HG03159 (cell line): Measurements from ENCODE around the gene SMYD4.
"Not testable (repeated sequence)": the region's sequence is repeated elsewhere in the genome, so short reads cannot be mapped to it uniquely, and the experiment has no call there.

Source experiments
- ATAC-seq: cut with Tn5 transposase; IDR thresholded peaks from one replicate; pipeline ENCODE4 v1.9.1; 2021; ENCODE audit warnings: mild to moderate bottlenecking, moderate library complexity; ENCODE audit not compliant: unreplicated experiment

The SMYD4 gene

GRCh38 chr17:1829592-1830257 is at the start of gene SMYD4, which contains the start of gene RPA1:
SMYD4 (minus strand) TSS chr17:1829902; CDS start chr17:1827994, 1,908 bp downstream.
RPA1 (plus strand) TSS chr17:1830005; CDS start chr17:1830094, 89 bp downstream.
- ATAC-seq, result peak; percentile 81

GRCh38 chr17:1878419-1879121 is 48.9 kb upstream of the SMYD4 start:
- ATAC-seq, result no peak

GRCh38 chr17:1875597-1875996 is 45.9 kb upstream of the SMYD4 start:
- ATAC-seq, result no peak

- ATAC-seq, result no peak
Measured at GRCh38 chr17:1873418-1873817, 43.7 kb upstream of the SMYD4 start.

- no peak for ATAC-seq
Measured at GRCh38 chr17:1872976-1873375, 43.3 kb upstream of the SMYD4 start.

- ATAC-seq, result no peak
Measured at GRCh38 chr17:1872254-1872653, 42.6 kb upstream of the SMYD4 start.

- ATAC-seq, result no peak
Measured at GRCh38 chr17:1871756-1872155, 42.1 kb upstream of the SMYD4 start.

GRCh38 chr17:1870592-1870991 is 40.9 kb upstream of the SMYD4 start:
- no peak for ATAC-seq

GRCh38 chr17:1868090-1868489 is 38.4 kb upstream of the SMYD4 start:
- ATAC-seq, result no peak

GRCh38 chr17:1867307-1867706 is 37.6 kb upstream of the SMYD4 start:
- no peak for ATAC-seq

GRCh38 chr17:1865252-1866037 is 35.7 kb upstream of the SMYD4 start:
- no peak for ATAC-seq

GRCh38 chr17:1861391-1862010 is 31.8 kb upstream of the SMYD4 start:
- no peak for ATAC-seq

- ATAC-seq, result no peak
Measured at GRCh38 chr17:1860978-1861377, 31.3 kb upstream of the SMYD4 start.

- ATAC-seq, result not testable (repeated sequence)
Measured at GRCh38 chr17:1856462-1856861, 26.8 kb upstream of the SMYD4 start.

- ATAC-seq, result no peak
Measured at GRCh38 chr17:1853698-1854097, 24.0 kb upstream of the SMYD4 start.

- ATAC-seq, result no peak
Measured at GRCh38 chr17:1852327-1852726, 22.6 kb upstream of the SMYD4 start.

GRCh38 chr17:1847191-1847590 is 17.5 kb upstream of the SMYD4 start:
- no peak for ATAC-seq

GRCh38 chr17:1843947-1844346 is 14.2 kb upstream of the SMYD4 start:
- ATAC-seq, result no peak

GRCh38 chr17:1839516-1839915 is 9.8 kb upstream of the SMYD4 start:
- ATAC-seq, result no peak

GRCh38 chr17:1834380-1835149 is 4.9 kb upstream of the SMYD4 start:
- ATAC-seq, result peak; percentile 67
